ENCODE results near the gene CNOT9.

The CNOT9 gene

GRCh38 chr2:218578272-218578877 is 9.7 kb downstream of the CNOT9 start:
- DNase-seq: no peak

GRCh38 chr2:218582076-218582475 is 13.4 kb downstream of the CNOT9 start:
- DNase-seq: no peak

- no peak for DNase-seq
Observed at GRCh38 chr2:218583983-218584850, 15.6 kb downstream of the CNOT9 start.

- no peak for DNase-seq
Observed at GRCh38 chr2:218585541-218585940, 16.9 kb downstream of the CNOT9 start.

GRCh38 chr2:218605432-218605831 is 36.8 kb downstream of the CNOT9 start:
- no peak for DNase-seq

GRCh38 chr2:218607436-218608115 is 38.9 kb downstream of the CNOT9 start, which contains the start of gene PLCD4:
TSS of gene PLCD4 (plus strand) at chr2:218607899. CDS start at chr2:218615740, 7,841 bp downstream.
- no peak for DNase-seq

GRCh38 chr2:218615868-218616315 is 47.3 kb downstream of the CNOT9 start:
- DNase-seq: no peak

- DNase-seq: no peak
Observed at GRCh38 chr2:218618102-218618860, 49.6 kb downstream of the CNOT9 start.

GRCh38 chr2:218621007-218621406 is 52.4 kb downstream of the CNOT9 start:
- no peak for DNase-seq

- DNase-seq: no peak
Observed at GRCh38 chr2:218622606-218623365, 54.1 kb downstream of the CNOT9 start.

GRCh38 chr2:218623366-218623705 is 54.7 kb downstream of the CNOT9 start:
- DNase-seq: no peak

GRCh38 chr2:218626369-218626768 is 57.7 kb downstream of the CNOT9 start:
- DNase-seq: no peak

- no peak for DNase-seq
Observed at GRCh38 chr2:218627939-218628338, 59.3 kb downstream of the CNOT9 start.

GRCh38 chr2:218631837-218632236 is 63.2 kb downstream of the CNOT9 start:
- no peak for DNase-seq

GRCh38 chr2:218635719-218636118 is 67.1 kb downstream of the CNOT9 start:
- DNase-seq: no peak

GRCh38 chr2:218638372-218638771 is 69.7 kb downstream of the CNOT9 start:
- DNase-seq: no peak

GRCh38 chr2:218642121-218642656 is 73.5 kb downstream of the CNOT9 start:
- DNase-seq: no peak

GRCh38 chr2:218642786-218643185 is 74.1 kb downstream of the CNOT9 start:
- no peak for DNase-seq

- no peak for DNase-seq
Observed at GRCh38 chr2:218643751-218644310, 75.2 kb downstream of the CNOT9 start.

GRCh38 chr2:218644721-218645120 is 76.1 kb downstream of the CNOT9 start:
- DNase-seq: no peak

GRCh38 chr2:218645126-218645525 is 76.5 kb downstream of the CNOT9 start:
- DNase-seq: no peak
